Nephron (organoid): Measurements from ENCODE around the gene BCL11A.

Experiments used
- H3K27ac Mint-ChIP-seq, 3 experiments: 2 replicates each; pipeline ENCODE4 v1.8.0; 2020; ENCODE audit warnings: mixed read lengths in 3 of 3, mild to moderate bottlenecking in 2 of 3, moderate library complexity in 1 of 3
- H3K27me3 Mint-ChIP-seq: 2 replicates; pipeline ENCODE4 v1.8.0; 2021; ENCODE audit warnings: low read depth, mild to moderate bottlenecking, moderate library complexity, mixed read lengths
- H3K36me3 Mint-ChIP-seq: 2 replicates; pipeline ENCODE4 v1.8.0; 2020; ENCODE audit warnings: low read depth, mixed read lengths
- H3K4me1 Mint-ChIP-seq: 2 replicates; pipeline ENCODE4 v1.8.0; 2020; ENCODE audit warnings: mixed read lengths
- H3K4me3 Mint-ChIP-seq, 3 experiments: 2 replicates each; pipeline ENCODE4 v1.8.0; 2020; ENCODE audit warnings: mild to moderate bottlenecking in 3 of 3, mixed read lengths in 3 of 3, moderate library complexity in 2 of 3
- H3K9me3 Mint-ChIP-seq: 2 replicates; pipeline ENCODE4 v1.8.0; 2020; ENCODE audit warnings: mixed read lengths
- TF ChIP-seq, protein P1 (sequence below), 3 experiments: fragments of 200-600 bp; sonication (generic); IDR thresholded peaks; one replicate each; pipeline ENCODE4 v1.5.0; 2021; ENCODE audit warnings: antibody characterized with exemption in 3 of 3; ENCODE audit not compliant: unreplicated experiment in 3 of 3

The BCL11A gene

GRCh38 chr2:60500861-60501260, 52.6 kb downstream of the BCL11A start:
- no peak overlapping the region for H3K4me3 Mint-ChIP-seq
- H3K9me3 Mint-ChIP-seq = no peaks in the 10 kb centered on the region
- peaks cover 29% of the 10 kb centered on the region for H3K4me1 Mint-ChIP-seq
- H3K27ac Mint-ChIP-seq = no peak overlapping the region
- TF ChIP-seq, protein P1, sequence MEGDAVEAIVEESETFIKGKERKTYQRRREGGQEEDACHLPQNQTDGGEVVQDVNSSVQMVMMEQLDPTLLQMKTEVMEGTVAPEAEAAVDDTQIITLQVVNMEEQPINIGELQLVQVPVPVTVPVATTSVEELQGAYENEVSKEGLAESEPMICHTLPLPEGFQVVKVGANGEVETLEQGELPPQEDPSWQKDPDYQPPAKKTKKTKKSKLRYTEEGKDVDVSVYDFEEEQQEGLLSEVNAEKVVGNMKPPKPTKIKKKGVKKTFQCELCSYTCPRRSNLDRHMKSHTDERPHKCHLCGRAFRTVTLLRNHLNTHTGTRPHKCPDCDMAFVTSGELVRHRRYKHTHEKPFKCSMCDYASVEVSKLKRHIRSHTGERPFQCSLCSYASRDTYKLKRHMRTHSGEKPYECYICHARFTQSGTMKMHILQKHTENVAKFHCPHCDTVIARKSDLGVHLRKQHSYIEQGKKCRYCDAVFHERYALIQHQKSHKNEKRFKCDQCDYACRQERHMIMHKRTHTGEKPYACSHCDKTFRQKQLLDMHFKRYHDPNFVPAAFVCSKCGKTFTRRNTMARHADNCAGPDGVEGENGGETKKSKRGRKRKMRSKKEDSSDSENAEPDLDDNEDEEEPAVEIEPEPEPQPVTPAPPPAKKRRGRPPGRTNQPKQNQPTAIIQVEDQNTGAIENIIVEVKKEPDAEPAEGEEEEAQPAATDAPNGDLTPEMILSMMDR (IDR thresholded peaks at IDR 0.05; ENCODE audit: unreplicated experiment in 3 of 3) = no peak
- H3K27me3 Mint-ChIP-seq = peaks cover 5% of the 10 kb centered on the region
- H3K36me3 Mint-ChIP-seq = peaks cover 4% of the 10 kb centered on the region

- TF ChIP-seq, protein P1 (IDR thresholded peaks at IDR 0.05; ENCODE audit: unreplicated experiment in 3 of 3) = no peak
- peaks cover 4% of the 10 kb centered on the region for H3K36me3 Mint-ChIP-seq
Observed at GRCh38 chr2:60499651-60500265, 53.7 kb downstream of the BCL11A start.

DNA sequence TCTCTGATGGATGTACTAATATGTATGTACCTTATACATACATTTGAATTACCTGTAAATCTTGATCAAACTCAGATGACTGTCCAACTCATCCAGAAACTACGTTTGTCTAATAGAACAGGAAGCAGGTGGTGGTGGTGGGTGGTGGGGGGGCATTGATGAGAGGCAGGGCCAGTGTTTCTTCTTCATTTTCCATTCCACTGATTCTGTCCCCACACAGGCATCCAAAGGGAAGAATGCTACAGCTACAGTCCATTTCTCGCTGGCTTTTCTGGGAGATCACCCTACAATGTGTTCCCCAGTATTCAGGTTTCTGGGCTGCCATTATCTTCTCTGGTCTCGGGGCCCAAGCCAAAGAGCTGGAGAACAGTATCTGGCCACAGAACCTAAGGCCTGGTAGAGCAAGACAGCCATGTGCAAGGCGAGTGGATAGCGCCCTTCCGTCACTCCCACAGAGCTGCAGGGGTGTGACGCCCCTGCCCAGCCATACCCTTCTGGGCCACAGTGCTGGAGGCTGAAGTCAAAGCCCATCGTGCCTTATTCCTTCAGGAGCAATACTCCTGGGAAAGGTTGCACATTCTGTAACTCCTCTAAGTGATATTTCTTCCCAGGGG, 54.5 kb downstream of the BCL11A start:
- Mint-ChIP-seq H3K9me3 (no peaks in the 10 kb centered on the region), H3K36me3 (peaks cover 4% of the 10 kb centered on the region), H3K4me1 (peaks cover 14% of the 10 kb centered on the region), H3K4me3 (no peak overlapping the region), H3K27me3 (no peaks in the 10 kb centered on the region), H3K27ac (no peak overlapping the region)
- TF ChIP-seq, protein P1 (IDR thresholded peaks at IDR 0.05; ENCODE audit: unreplicated experiment in 3 of 3) = no peak

More at GRCh38 chr2:60499651-60500265, 53.7 kb downstream of the BCL11A start:
- no peaks in the 10 kb centered on the region for H3K27me3 Mint-ChIP-seq
- H3K4me1 Mint-ChIP-seq = peaks cover 18% of the 10 kb centered on the region
- no peak overlapping the region for H3K27ac Mint-ChIP-seq
- no peaks in the 10 kb centered on the region for H3K9me3 Mint-ChIP-seq
- no peak overlapping the region for H3K4me3 Mint-ChIP-seq

DNA sequence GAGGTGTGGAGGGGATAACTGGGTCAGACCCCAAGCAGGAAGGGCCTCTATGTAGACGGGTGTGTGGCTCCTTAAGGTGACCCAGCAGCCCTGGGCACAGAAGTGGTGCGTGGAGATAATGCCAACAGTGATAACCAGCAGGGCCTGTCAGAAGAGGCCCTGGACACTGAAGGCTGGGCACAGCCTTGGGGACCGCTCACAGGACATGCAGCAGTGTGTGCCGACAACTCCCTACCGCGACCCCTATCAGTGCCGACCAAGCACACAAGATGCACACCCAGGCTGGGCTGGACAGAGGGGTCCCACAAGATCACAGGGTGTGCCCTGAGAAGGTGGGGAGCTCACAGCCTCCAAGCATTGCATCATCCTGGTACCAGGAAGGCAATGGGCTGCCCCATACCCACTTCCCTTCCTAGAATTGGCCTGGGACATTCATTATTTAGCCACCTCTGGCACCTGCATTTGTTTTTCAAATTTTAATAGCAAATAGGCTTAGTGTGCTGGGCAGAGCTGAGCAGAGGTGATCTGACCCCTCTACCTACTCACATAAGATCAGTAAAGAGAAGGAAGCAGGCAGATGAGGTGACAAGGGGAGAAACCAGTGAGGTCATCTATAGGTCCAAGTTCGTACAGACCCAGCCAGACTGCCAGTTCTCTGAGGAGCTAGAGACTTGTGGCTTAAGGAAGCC, 55.2 kb downstream of the BCL11A start:
- no peaks in the 10 kb centered on the region for H3K9me3 Mint-ChIP-seq
- TF ChIP-seq, protein P1 (IDR thresholded peaks at IDR 0.05; ENCODE audit: unreplicated experiment in 3 of 3) = no peak
- H3K27me3 Mint-ChIP-seq = no peaks in the 10 kb centered on the region
- H3K4me1 Mint-ChIP-seq = peaks cover 17% of the 10 kb centered on the region
- H3K27ac Mint-ChIP-seq = no peak overlapping the region
- no peak overlapping the region for H3K4me3 Mint-ChIP-seq
- peaks cover 4% of the 10 kb centered on the region for H3K36me3 Mint-ChIP-seq

DNA sequence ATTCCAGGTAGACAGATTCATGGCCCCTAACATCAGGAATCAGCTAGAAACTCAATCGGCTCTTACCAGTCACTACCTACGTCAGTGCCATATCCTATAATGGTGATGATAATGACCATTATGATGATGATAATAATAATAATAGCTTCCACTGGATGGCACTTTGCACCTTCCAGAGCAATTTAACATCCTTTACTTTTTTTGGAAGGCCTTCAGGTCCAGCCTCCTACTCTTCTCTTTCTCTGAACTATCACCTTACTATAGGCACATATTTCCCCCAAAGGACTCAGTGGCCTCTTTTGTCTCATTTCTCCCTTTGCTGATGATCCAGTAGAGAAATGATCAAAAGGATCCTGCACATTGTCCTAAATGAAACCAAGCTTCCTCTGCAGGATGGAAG, 56.0 kb downstream of the BCL11A start:
- H3K4me1 Mint-ChIP-seq = peaks cover 13% of the 10 kb centered on the region
- no peaks in the 10 kb centered on the region for H3K27me3 Mint-ChIP-seq
- H3K4me3 Mint-ChIP-seq = no peak overlapping the region
- H3K36me3 Mint-ChIP-seq = peaks cover 9% of the 10 kb centered on the region
- H3K9me3 Mint-ChIP-seq = no peaks in the 10 kb centered on the region
- TF ChIP-seq, protein P1 (IDR thresholded peaks at IDR 0.05; ENCODE audit: unreplicated experiment in 3 of 3) = no peak
- no peak overlapping the region for H3K27ac Mint-ChIP-seq
